ENCODE results near the gene LY6G6F.

Gene LY6G6F

GRCh38 chr6:31725502-31726350 is 19.1 kb downstream of the LY6G6F start:
- Histone ChIP-seq H3K4me1 (ENCODE audit: low read length) (peaks cover 29% of the 10 kb centered on the region), H3K4me2 (ENCODE audit: low read depth, low read length) (no peak overlapping the region)
- TF ChIP-seq CTCF (IDR thresholded peaks at IDR 0.05; ENCODE audit: low read length) (no peak), EZH2 (optimal IDR thresholded peaks at IDR 0.05; ENCODE audit: low read depth, low read length) (no peak)

GRCh38 chr6:31727034-31727716 is 20.5 kb downstream of the LY6G6F start:
- no peaks in the 10 kb centered on the region; the same call in 1 of the 2 replicates for H3K36me3 ChIP-seq (replicated peaks; ENCODE audit: insufficient read depth, low read length)
- H3K4me1 ChIP-seq (ENCODE audit: low read length), result peaks cover 29% of the 10 kb centered on the region
- peak overlapping the region; percentile 45; the same call in 1 of the 2 replicates for H3K9ac ChIP-seq (ENCODE audit: low read length)
- peaks cover 52% of the 10 kb centered on the region for H3F3A ChIP-seq (ENCODE audit: insufficient read depth, low read length)
- no peak for TF ChIP-seq CTCF (IDR thresholded peaks at IDR 0.05; ENCODE audit: low read length)
- no peak for TF ChIP-seq EZH2phosphoT487 (IDR thresholded peaks at IDR 0.05; ENCODE audit: low read length)
- TF ChIP-seq EZH2 (optimal IDR thresholded peaks at IDR 0.05; ENCODE audit: low read depth, low read length), result no peak
- H3K9me3 ChIP-seq (replicated peaks; ENCODE audit: insufficient read depth, low read length), result no peaks in the 10 kb centered on the region
- no peaks in the 10 kb centered on the region for H3K27me3 ChIP-seq (replicated peaks; ENCODE audit: insufficient read depth, low read length)
- H4K20me1 ChIP-seq (ENCODE audit: insufficient read depth, low read length), result no peaks in the 10 kb centered on the region
- H3K79me2 ChIP-seq (ENCODE audit: low read length), result peaks cover 12% of the 10 kb centered on the region; the same call in 1 of the 2 replicates
- H3K9me2 ChIP-seq (replicated peaks; ENCODE audit: insufficient read depth, low read length), result no peaks in the 10 kb centered on the region
- H3K4me3 ChIP-seq (ENCODE audit: low read length), result no peak overlapping the region
- peak overlapping the region; percentile 44 for H2AFZ ChIP-seq (ENCODE audit: low read length)
- peak overlapping the region; percentile 86 for H3K27ac ChIP-seq (ENCODE audit: low read length)
- no peak for DNase-seq
- H3K4me2 ChIP-seq (ENCODE audit: low read depth, low read length), result peak overlapping the region; percentile 93

More at GRCh38 chr6:31725502-31726350, 19.1 kb downstream of the LY6G6F start:
- Histone ChIP-seq H3K27me3 (replicated peaks; ENCODE audit: insufficient read depth, low read length) (no peaks in the 10 kb centered on the region), H3K9me2 (replicated peaks; ENCODE audit: insufficient read depth, low read length) (no peaks in the 10 kb centered on the region), H3K9ac (ENCODE audit: low read length) (no peak overlapping the region), H3F3A (ENCODE audit: insufficient read depth, low read length) (peaks cover 38% of the 10 kb centered on the region), H3K79me2 (ENCODE audit: low read length) (peaks cover 8% of the 10 kb centered on the region; the same call in 1 of the 2 replicates), H3K4me3 (ENCODE audit: low read length) (no peak overlapping the region), H3K9me3 (replicated peaks; ENCODE audit: insufficient read depth, low read length) (no peaks in the 10 kb centered on the region), H3K36me3 (replicated peaks; ENCODE audit: insufficient read depth, low read length) (no peaks in the 10 kb centered on the region), H4K20me1 (ENCODE audit: insufficient read depth, low read length) (no peaks in the 10 kb centered on the region), H3K27ac (ENCODE audit: low read length) (no peak overlapping the region), H2AFZ (ENCODE audit: low read length) (no peak overlapping the region)
- DNase-seq, result no peak

DNA sequence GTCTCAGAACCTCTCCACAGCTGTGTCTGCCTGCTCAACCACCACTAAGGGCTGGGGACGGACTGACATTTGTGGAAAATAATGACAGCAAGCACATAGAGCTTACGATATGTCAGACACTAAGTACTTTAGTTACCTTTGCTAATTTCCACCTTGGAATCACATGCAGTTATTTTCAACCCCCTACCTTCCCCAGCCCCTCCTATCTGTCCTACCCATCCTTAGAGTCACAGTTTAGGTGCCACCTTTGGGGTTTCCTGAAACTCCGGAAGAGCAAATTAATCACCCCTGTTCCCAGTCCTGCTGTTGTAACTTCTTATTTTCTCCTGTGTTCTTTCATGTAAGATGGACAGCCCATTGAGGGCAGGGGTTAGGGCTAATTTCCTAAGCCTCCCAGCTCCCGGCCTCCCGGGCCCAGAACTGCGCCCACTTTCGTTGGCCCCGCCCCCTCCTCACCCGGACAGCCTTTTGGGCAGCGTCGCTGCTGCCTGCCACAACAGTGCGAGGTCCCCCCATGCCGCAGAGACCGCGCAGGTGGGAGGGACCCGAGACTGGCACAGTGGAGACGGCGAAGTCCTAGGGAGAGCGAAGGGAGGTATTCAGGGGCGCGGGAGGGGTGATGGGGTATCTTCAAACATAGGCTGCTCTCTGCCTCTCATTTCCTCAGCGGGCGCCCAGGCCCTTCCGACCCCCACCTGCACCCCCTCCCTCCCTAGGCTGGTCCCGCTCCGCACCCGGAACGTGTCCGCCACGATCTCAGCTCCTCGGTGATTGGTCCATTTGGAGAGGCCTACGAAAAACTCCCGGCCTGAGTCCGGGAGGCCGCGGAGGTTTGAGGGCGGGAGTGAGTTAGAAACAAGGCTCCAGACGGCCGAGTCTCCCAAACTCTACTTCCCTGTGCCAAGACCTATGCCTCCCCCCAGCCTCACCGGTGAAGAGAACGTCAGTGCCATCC is 21.3 kb downstream of the LY6G6F start:
- peak overlapping the region; percentile 44; the same call in 1 of the 2 replicates for H2AFZ ChIP-seq (ENCODE audit: low read length)
- no peaks in the 10 kb centered on the region for H3K9me2 ChIP-seq (replicated peaks; ENCODE audit: insufficient read depth, low read length)
- H3F3A ChIP-seq (ENCODE audit: insufficient read depth, low read length), result peaks cover 55% of the 10 kb centered on the region
- no peaks in the 10 kb centered on the region; the same call in none of the 2 replicates for H3K36me3 ChIP-seq (replicated peaks; ENCODE audit: insufficient read depth, low read length)
- no peaks in the 10 kb centered on the region for H4K20me1 ChIP-seq (ENCODE audit: insufficient read depth, low read length)
- H3K27ac ChIP-seq (ENCODE audit: low read length), result peak overlapping the region; percentile 86
- no peak overlapping the region; the same call in 1 of the 2 replicates for H3K4me3 ChIP-seq (ENCODE audit: low read length)
- H3K4me1 ChIP-seq (ENCODE audit: low read length), result peaks cover 29% of the 10 kb centered on the region
- TF ChIP-seq EZH2 (optimal IDR thresholded peaks at IDR 0.05; ENCODE audit: low read depth, low read length) (no peak), CTCF (IDR thresholded peaks at IDR 0.05; ENCODE audit: low read length) (no peak), EZH2phosphoT487 (IDR thresholded peaks at IDR 0.05; ENCODE audit: low read length) (no peak)
- peak; percentile 73 for DNase-seq
- H3K27me3 ChIP-seq (replicated peaks; ENCODE audit: insufficient read depth, low read length), result no peaks in the 10 kb centered on the region
- peak overlapping the region; percentile 30; the same call in 1 of the 2 replicates for H3K9ac ChIP-seq (ENCODE audit: low read length)
- H3K4me2 ChIP-seq (ENCODE audit: low read depth, low read length), result peak overlapping the region; percentile 93
- H3K9me3 ChIP-seq (replicated peaks; ENCODE audit: insufficient read depth, low read length), result no peaks in the 10 kb centered on the region
- H3K79me2 ChIP-seq (ENCODE audit: low read length), result peaks cover 16% of the 10 kb centered on the region

All from MM.1S (cell line).